Hippocampal formation (tissue), 2 donors: ENCODE data around the gene BABAM2.

ENCODE experiments used
- DNase-seq, 2 donors: peaks; one replicate each; lab custom pipeline; 2025; lab: John Stamatoyannopoulos, UW

BABAM2 gene

GRCh38 chr2:27911458-27912210 lies 21.1 kb downstream of the BABAM2 start:
- no peak for DNase-seq

- no peak for DNase-seq
These were observed 22.0 kb downstream of the BABAM2 start for GRCh38 chr2:27912512-27912911.

GRCh38 chr2:27914041-27914804 lies 23.7 kb downstream of the BABAM2 start:
- no peak for DNase-seq

DNA sequence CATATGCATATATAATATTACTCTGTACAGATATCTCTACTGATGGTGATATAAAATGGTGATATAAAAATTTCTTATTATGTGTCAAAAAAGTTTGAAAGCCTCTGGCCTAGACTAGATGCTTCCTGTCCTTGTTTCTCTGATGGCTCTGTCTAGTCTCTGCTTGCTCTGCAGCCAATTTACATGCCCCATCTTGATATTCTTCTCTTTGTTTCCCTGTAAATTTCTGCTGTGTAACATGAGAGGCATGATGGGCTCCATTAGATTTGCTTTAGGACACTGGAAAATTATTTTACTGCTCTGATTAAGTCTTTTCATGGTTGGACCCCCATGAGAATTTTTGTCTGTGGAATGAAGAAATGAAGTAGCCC lies 24.3 kb downstream of the BABAM2 start:
- no peak for DNase-seq

DNA sequence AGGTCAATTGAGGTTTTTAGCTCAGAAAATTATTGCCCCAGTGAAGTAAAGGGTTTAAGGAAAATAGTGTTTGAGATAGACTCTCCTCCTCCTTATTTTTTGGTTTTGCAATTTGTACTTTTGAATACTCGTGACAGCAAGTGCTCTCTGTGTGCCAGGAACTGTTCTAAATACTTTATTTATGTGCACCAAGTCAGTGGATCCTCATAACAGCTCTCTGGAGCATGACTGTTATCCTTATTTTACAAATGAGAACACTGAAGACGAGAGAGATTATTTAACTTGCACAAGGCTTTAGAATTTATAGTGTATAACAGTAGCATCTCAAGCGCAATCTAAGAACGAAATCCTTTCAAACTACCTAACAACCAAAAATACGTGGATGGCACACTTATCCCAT lies 24.7 kb downstream of the BABAM2 start:
- no peak for DNase-seq

- no peak for DNase-seq
These were observed 25.3 kb downstream of the BABAM2 start for GRCh38 chr2:27915874-27916273.

- DNase-seq: no peak
These were observed 25.9 kb downstream of the BABAM2 start for GRCh38 chr2:27916293-27916995.

DNA sequence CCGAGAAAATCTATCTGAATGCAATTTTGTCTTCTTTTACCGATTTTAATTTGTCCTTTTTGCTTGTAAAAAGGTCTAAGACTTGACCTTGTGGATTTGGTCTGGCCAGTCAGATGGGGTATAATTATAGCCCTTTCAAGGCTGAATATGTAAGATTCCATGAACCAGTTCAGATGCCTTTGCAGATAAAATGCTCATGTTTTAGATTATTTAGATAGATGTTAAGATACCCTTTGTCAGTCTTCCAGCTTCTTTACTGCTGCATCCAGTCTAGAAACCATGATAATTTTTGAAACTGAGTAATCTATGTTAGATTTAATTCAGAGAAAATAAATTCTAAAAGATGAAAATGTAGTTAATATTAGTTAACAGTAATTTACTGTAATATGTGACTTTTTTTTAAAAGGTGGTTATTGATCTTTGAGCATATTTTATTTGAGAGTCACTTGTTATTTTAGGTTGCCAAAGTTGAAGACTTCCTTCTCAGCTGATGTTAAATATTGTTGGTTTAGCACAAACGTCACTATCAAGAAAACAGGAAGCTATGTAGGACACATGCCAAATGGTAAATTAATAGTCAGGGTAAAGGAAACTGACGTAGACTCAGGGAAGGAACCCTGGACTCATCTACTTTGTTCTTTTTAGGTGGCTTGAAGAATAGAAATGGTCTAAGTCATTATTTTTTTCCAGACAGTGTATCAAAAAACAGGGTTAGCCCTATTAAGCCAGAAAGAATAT lies 29.8 kb downstream of the BABAM2 start:
- DNase-seq: no peak

- DNase-seq: no peak
These were observed 30.9 kb downstream of the BABAM2 start for GRCh38 chr2:27921424-27921823.

GRCh38 chr2:27921880-27922547 lies 31.5 kb downstream of the BABAM2 start:
- no peak for DNase-seq

GRCh38 chr2:27922842-27923241 lies 32.3 kb downstream of the BABAM2 start:
- no peak for DNase-seq

DNA sequence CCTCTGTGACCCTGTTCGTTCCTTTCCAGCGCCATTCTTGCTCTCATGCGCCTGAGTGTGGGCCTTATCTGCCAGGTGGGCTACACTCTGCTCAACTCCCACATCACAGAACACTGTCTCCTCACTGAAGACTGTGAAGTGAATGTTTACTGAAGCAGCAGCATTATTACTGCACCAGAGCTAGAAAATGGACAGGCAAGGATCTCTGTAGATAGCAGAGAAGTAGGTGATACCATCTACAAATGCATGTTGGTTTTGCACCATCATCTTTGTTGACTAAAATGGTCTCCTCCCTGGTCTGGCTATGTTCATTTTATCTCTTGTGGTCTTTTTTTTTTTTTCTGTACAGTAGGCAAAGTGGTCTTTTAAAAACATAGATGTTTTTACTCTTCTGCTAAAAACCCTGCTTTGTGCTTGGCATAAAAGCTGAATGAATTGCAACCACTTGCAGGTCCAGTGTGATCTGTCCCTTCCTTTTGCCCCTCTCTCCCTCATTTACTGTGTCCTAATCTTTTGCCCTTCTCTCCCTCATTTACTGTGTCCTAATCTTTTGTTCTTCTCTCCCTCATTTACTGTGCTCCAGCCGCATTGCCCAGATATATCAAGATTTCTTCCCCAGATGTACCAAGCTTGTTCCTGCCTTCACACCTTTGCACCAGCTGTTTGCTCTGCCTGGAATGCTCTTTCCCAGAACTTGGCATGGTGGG lies 35.4 kb downstream of the BABAM2 start:
- no peak for DNase-seq

GRCh38 chr2:27929916-27930486 lies 39.5 kb downstream of the BABAM2 start:
- no peak for DNase-seq

GRCh38 chr2:27931361-27931950 lies 40.9 kb downstream of the BABAM2 start:
- no peak for DNase-seq

DNA sequence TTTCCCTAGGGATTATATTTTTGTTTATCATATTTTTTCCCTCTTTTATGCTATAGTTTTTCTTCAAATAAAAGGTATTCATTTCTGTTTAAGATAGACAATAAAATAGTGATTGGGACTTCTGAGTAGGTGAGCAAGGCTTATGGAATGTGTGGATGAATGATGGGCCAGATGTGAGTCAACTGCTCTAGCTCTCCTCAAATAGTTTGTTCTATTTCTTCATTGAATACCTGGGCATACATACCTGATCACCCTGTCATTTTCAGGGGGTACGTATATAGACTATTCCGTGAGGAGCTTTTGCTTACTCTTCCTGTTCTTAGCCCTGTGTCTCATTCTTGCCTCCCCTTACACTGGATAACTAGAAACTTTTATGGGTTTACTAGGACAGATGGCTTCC lies 41.9 kb downstream of the BABAM2 start:
- no peak for DNase-seq

DNA sequence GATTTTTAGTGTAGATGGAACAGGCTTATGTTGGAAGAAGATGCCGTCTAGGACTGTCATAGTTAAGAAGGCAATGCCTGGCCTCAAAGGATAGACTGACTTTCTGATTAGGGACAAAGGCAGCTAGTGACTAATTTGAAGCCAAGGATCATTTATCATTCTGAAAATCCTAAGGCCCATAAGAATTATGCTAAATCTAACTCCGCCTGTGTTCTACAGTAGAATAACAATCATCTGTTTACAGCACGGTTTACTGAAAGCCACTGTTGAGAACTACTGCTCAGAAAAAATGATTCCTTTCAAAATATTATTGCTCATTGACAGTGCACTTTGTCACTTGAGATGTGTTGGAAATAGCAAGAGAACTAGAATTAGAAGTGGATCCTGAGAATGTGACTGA lies 44.5 kb downstream of the BABAM2 start:
- DNase-seq: no peak

- DNase-seq: no peak
These were observed 49.7 kb downstream of the BABAM2 start for GRCh38 chr2:27940090-27940671.

- no peak for DNase-seq
These were observed 50.5 kb downstream of the BABAM2 start for GRCh38 chr2:27940982-27941381.

- DNase-seq: no peak
These were observed 52.4 kb downstream of the BABAM2 start for GRCh38 chr2:27942612-27943547.
